Astrocyte of the cerebellum (primary cell): ENCODE results near the gene RPS6KA2.

Source experiments
- DNase-seq: peaks from one replicate; pipeline ENCODE4 v3.0.0-alpha.2; 2011; ENCODE audit warnings: low read depth
- H3K4me3 ChIP-seq: 2 replicates; pipeline ENCODE4 v1.5.1; 2011; ENCODE audit warnings: mild to moderate bottlenecking, low read depth, low read length, moderate library complexity
- in situ Hi-C: cut with HindIII; loops from 2 replicates; pipeline ENCODE4 v1.10.0; 2017; ENCODE audit warnings: low sequenced_read_pairs
- TF ChIP-seq, protein P1 (sequence below): IDR thresholded peaks from 2 replicates; pipeline ENCODE4 v1.5.1; 2012; ENCODE audit warnings: low read length, low read depth, moderate library complexity, mild to moderate bottlenecking; ENCODE audit errors: missing control alignments

RPS6KA2 gene

GRCh38 chr6:166460473-166461437 lies 166.3 kb downstream of the RPS6KA2 start:
- H3K4me3 ChIP-seq = no peak overlapping the region
- no peak for DNase-seq
- in situ Hi-C loops = no loop called here
- TF ChIP-seq, protein P1, sequence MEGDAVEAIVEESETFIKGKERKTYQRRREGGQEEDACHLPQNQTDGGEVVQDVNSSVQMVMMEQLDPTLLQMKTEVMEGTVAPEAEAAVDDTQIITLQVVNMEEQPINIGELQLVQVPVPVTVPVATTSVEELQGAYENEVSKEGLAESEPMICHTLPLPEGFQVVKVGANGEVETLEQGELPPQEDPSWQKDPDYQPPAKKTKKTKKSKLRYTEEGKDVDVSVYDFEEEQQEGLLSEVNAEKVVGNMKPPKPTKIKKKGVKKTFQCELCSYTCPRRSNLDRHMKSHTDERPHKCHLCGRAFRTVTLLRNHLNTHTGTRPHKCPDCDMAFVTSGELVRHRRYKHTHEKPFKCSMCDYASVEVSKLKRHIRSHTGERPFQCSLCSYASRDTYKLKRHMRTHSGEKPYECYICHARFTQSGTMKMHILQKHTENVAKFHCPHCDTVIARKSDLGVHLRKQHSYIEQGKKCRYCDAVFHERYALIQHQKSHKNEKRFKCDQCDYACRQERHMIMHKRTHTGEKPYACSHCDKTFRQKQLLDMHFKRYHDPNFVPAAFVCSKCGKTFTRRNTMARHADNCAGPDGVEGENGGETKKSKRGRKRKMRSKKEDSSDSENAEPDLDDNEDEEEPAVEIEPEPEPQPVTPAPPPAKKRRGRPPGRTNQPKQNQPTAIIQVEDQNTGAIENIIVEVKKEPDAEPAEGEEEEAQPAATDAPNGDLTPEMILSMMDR = no peak

DNA sequence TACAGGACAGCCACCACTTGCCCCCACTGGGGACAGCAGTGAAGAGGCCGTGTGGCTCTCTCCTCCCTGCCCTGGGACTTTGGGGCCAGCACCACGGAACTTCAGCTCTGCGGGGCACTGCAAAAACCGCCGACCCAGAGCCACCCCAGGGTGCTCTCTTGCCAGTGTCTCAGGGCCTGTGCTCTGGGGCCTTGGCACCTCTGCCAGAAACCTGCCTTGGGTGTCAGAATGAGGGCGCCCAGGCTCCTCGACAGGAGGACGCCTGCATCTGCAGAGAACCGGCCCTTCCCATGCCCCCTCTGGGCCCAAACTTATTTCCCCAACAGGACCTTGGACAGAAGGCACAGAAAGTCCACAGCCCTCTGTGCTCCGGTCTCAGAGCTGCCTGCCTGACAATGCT lies 167.1 kb downstream of the RPS6KA2 start:
- no peak for DNase-seq
- TF ChIP-seq, protein P1 = no peak
- H3K4me3 ChIP-seq = no peak overlapping the region
- in situ Hi-C loops = no loop called here

DNA sequence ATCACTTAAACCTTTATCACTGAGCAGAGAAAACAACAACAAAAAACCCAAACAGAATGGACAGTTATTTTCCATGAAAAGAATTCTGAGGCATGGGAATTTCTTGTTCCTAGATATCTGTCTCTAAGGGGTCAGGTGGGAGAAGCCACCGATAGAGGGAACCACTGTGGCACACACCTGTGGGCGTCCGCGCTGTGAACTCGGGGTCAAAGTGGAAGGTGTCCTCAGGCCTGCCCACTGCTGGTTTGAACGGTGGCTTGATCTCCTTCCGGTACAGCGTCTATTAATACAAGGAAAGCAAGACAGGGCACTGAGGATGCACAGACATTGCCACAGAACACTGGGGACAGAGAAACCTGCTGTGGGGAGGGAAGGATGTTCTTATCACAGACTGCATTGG lies 167.8 kb downstream of the RPS6KA2 start:
- in situ Hi-C loops = no loop called here
- DNase-seq = no peak
- TF ChIP-seq, protein P1 = no peak
- no peak overlapping the region for H3K4me3 ChIP-seq

DNA sequence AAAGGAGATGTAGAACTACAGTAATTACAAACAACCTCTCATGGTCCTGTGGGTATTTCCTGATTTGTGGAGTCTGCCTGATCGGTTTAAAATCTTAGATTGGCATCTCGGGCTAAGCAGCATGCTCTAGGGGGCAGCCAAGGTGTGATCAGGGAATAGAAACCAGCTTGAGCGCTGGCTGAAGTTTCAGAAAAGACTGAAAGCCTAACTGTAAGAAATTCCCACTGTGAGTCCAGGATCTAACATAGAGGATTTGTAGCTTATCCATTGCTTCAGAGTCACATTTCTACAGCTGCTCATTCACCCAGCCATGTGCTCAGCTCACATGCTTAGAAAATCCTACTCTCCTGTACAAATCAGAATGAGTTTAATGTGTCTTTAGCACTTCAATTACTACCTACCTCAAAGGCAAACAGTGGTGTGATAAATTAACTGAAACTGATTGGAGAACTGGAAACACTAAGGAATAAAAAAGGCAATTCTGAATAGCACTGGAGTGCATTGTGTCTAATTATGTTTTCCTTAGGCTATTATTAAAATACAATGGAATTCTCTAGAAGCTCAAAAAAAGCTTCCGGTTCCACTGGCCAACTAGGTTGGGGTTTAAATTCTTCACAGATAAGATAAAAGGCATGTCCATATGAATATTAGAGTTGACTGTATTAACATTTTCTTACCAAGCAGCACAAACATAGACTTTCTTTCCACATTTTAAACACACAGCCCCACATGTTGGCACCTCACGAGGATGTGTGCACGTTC lies 170.5 kb downstream of the RPS6KA2 start:
- H3K4me3 ChIP-seq = no peak overlapping the region
- TF ChIP-seq, protein P1 = peak; percentile 46
- peak; percentile 11 for DNase-seq
- in situ Hi-C loops = no loop called here

DNA sequence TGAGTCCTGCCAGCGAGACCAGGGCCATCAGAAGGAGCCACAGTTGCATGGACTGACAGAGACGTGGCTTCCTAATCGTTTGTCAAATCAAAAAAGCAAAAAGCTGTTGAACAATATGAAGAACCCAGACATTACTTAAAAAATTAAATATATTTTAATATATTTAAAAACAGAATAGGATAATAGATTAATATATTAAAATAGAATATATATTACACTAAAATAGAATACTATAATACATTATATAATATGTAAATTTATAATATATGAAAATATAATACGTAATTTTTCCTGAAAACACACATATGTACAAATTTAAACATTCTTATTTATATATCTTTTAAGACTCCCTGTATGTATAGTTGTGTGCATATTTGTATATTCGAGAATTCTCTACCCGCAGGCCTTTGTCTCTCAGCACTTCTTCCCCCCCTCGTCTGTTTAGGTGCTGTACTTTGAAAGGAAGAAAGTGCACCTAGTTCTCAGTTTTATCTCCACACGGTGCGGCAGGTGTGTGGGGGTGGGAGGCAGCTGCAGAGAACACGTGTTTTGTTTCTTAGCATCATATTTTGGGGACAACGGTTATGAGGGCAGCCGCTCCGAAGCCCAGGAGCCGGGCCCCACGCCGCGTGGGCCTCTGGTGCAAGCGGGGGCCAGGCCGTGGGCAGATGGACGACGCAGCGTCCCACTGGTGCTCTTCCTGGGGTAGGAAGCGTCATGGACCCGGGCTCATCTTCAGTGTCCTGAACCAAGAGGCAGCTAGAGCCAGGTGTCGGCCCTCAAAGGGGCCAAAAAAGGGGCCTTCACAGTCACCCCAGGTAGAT lies 172.1 kb downstream of the RPS6KA2 start:
- no peak overlapping the region for H3K4me3 ChIP-seq
- in situ Hi-C loops = no loop called here
- TF ChIP-seq, protein P1 = no peak
- DNase-seq = no peak

- no peak for DNase-seq
- H3K4me3 ChIP-seq = no peak overlapping the region
- in situ Hi-C loops = no loop called here
- TF ChIP-seq, protein P1 = no peak
Measured at GRCh38 chr6:166453651-166454050, 173.4 kb downstream of the RPS6KA2 start.
